ENCODE results near the gene NOVA2.
A peak's percentile ranks its signal among the peaks of the same experiment; 100 is the strongest.
"Not testable (repeated sequence)": the region's sequence is repeated elsewhere in the genome, so short reads cannot be mapped to it uniquely, and the experiment has no call there.

NOVA2 gene

GRCh38 chr19:45920458-45920857 lies 53.2 kb downstream of the NOVA2 start:
- no peak for DNase-seq

- no peak for DNase-seq
Measured at GRCh38 chr19:45919678-45920077, 54.0 kb downstream of the NOVA2 start.

GRCh38 chr19:45918721-45919120 lies 54.9 kb downstream of the NOVA2 start:
- DNase-seq, result no peak

- DNase-seq, result no peak
Measured at GRCh38 chr19:45917421-45918091, 56.1 kb downstream of the NOVA2 start.

- no peak for DNase-seq
Measured at GRCh38 chr19:45913874-45914830, 59.5 kb downstream of the NOVA2 start, which contains the start of gene NANOS2. Gene NANOS2, minus strand, starts transcription at chr19:45914778. Its CDS starts 85 bp downstream, at chr19:45914693.

GRCh38 chr19:45911291-45911690 lies 62.4 kb downstream of the NOVA2 start:
- no peak for DNase-seq

GRCh38 chr19:45908956-45909355 lies 64.7 kb downstream of the NOVA2 start:
- DNase-seq, result no peak

GRCh38 chr19:45906221-45906620 lies 67.4 kb downstream of the NOVA2 start:
- DNase-seq, result no peak

- DNase-seq, result no peak
Measured at GRCh38 chr19:45905011-45905410, 68.7 kb downstream of the NOVA2 start.

- DNase-seq, result peak; percentile 98
Measured at GRCh38 chr19:45902651-45903625, 70.7 kb downstream of the NOVA2 start.

- DNase-seq, result no peak
Measured at GRCh38 chr19:45901912-45902650, 71.6 kb downstream of the NOVA2 start, which contains the start of gene MYPOP. Gene MYPOP, minus strand, starts transcription at chr19:45902613. Its CDS starts 840 bp downstream, at chr19:45901773.

GRCh38 chr19:45901432-45901911 lies 72.2 kb downstream of the NOVA2 start:
- DNase-seq, result no peak

- no peak for DNase-seq
Measured at GRCh38 chr19:45900738-45901431, 72.8 kb downstream of the NOVA2 start.

- DNase-seq, result no peak
Measured at GRCh38 chr19:45899919-45900589, 73.6 kb downstream of the NOVA2 start.

- no peak for DNase-seq
Measured at GRCh38 chr19:45899253-45899652, 74.4 kb downstream of the NOVA2 start.

- DNase-seq, result no peak
Measured at GRCh38 chr19:45897261-45897812, 76.3 kb downstream of the NOVA2 start.

- DNase-seq, result not testable (repeated sequence)
Measured at GRCh38 chr19:45895983-45896599, 77.6 kb downstream of the NOVA2 start.

- no peak for DNase-seq
Measured at GRCh38 chr19:45895519-45895972, 78.1 kb downstream of the NOVA2 start.

GRCh38 chr19:45890877-45891276 lies 82.8 kb downstream of the NOVA2 start:
- no peak for DNase-seq

Data from NCI-H774 (cell line).